A549 (cell line): ENCODE measurements around the gene ARHGAP40. TPM values are rescaled to one million over a fixed set of nuclear protein-coding genes. Genes with fewer than 3 reads are reported as not detected.
A peak's percentile ranks its signal among the peaks of the same experiment; 100 is the strongest.

Source experiments
- ATAC-seq, 2 experiments: fragments of 200-7000 bp in 1 of 2; fragments of >200 bp in 1 of 2; cut with Nextera tagmentation in 1 of 2; cut with Tn5 transposase in 1 of 2; 3 replicates each; pipeline versions ENCODE4 v1.8.0 to v1.9.1; 2018 to 2020; ENCODE audit warnings: mild to moderate bottlenecking in 1 of 2, moderate library complexity in 1 of 2
- CTCF ChIA-PET: fragments of 300-600 bp; sonication (Branson Sonifier 250); formaldehyde crosslinking; extraction: SDS; loops from one replicate; lab custom pipeline; 2021; ENCODE audit warnings: antibody characterized with exemption, inconsistent platforms; lab: Yijun Ruan, JAX
- POLR2A ChIA-PET: fragments of 350-600 bp; formaldehyde crosslinking; extraction: SDS; loops from one replicate; lab custom pipeline; 2021; ENCODE audit warnings: antibody characterized with exemption, inconsistent platforms; lab: Yijun Ruan, JAX
- DNase-seq, 2 experiments: peaks; one replicate each; pipeline versions ENCODE4 v3.0.0 to v3.0.0-alpha.2; 2011 to 2016; ENCODE audit warnings: low read depth in 1 of 2, low spot score in 1 of 2
- FAIRE-seq: peaks from 2 replicates; lab custom pipeline; 2011; peaks lifted over from hg19 to GRCh38; lab: Jason Lieb, UNC
- H3K27ac ChIP-seq, 2 experiments: fragments of >200 bp; sonication (Bioruptor Twin); formaldehyde crosslinking; 3 replicates each; pipeline ENCODE4 v1.5.1; 2016 to 2017
- H3K4me1 ChIP-seq: fragments of >200 bp; sonication (Bioruptor Twin); formaldehyde crosslinking; 3 replicates; pipeline ENCODE4 v1.6.1; 2016
- H3K4me2 ChIP-seq: fragments of >200 bp; sonication (Bioruptor Twin); formaldehyde crosslinking; 3 replicates; pipeline ENCODE4 v1.6.1; 2016
- H3K4me3 ChIP-seq: fragments of >200 bp; sonication (Bioruptor Twin); formaldehyde crosslinking; 3 replicates; pipeline ENCODE4 v1.5.1; 2016
- H3K9me3 ChIP-seq: fragments of >200 bp; sonication (Bioruptor Twin); formaldehyde crosslinking; 3 replicates; pipeline ENCODE4 v1.6.1; 2016
- BCL3 ChIP-seq: fragments of >200 bp; sonication (Bioruptor Twin); formaldehyde crosslinking; IDR thresholded peaks from 3 replicates; pipeline ENCODE4 v1.6.1; 2016
- BHLHE40 ChIP-seq: IDR thresholded peaks from 2 replicates; pipeline ENCODE4 v1.6.1; 2012; ENCODE audit warnings: low read depth, low read length, inconsistent platforms
- CEBPB ChIP-seq, 2 experiments: fragments of >200 bp in 1 of 2; sonication (Bioruptor Twin) in 1 of 2; formaldehyde crosslinking in 1 of 2; IDR thresholded peaks; 2 replicates each; pipeline ENCODE4 v1.6.1; 2012 to 2016
- E2F6 ChIP-seq: IDR thresholded peaks from 2 replicates; pipeline ENCODE4 v1.6.1; 2012; ENCODE audit warnings: low read depth, borderline replicate concordance
- ELK1 ChIP-seq: fragments of 150-350 bp; IDR thresholded peaks from 2 replicates; pipeline ENCODE4 v1.6.1; 2014; ENCODE audit warnings: low read depth, mild to moderate bottlenecking, low read length
- EP300 ChIP-seq, 2 experiments: fragments of >200 bp; sonication (Bioruptor Twin); formaldehyde crosslinking; IDR thresholded peaks; 2 replicates in 1 of 2; 3 replicates in 1 of 2; pipeline ENCODE4 v1.6.1; 2016 to 2017
- FOSB ChIP-seq: fragments of 250-450 bp; sonication (Bioruptor Pico); IDR thresholded peaks from 2 replicates; pipeline ENCODE4 v1.5.0; 2020; ENCODE audit warnings: mild to moderate bottlenecking, moderate library complexity
- HES2 ChIP-seq: fragments of >200 bp; sonication (Bioruptor Twin); formaldehyde crosslinking; IDR thresholded peaks from 2 replicates; pipeline ENCODE4 v1.6.1; 2016
- HOXA7 ChIP-seq: fragments of 250-450 bp; sonication (Bioruptor Pico); IDR thresholded peaks from 2 replicates; pipeline ENCODE4 v1.5.0; 2020; ENCODE audit warnings: mild to moderate bottlenecking, moderate library complexity
- HOXB13 ChIP-seq: fragments of 250-450 bp; sonication (Bioruptor Pico); IDR thresholded peaks from 2 replicates; pipeline ENCODE4 v1.5.0; 2020; ENCODE audit warnings: low read depth, mild to moderate bottlenecking, moderate library complexity
- KDM1A ChIP-seq: fragments of 200-600 bp; sonication (generic); IDR thresholded peaks from 2 replicates; pipeline ENCODE4 v1.6.1; 2016; ENCODE audit warnings: low read depth, mild to moderate bottlenecking
- KDM5A ChIP-seq: fragments of 200-600 bp; sonication (generic); IDR thresholded peaks from 2 replicates; pipeline ENCODE4 v1.6.1; 2016; ENCODE audit warnings: antibody characterized with exemption, mild to moderate bottlenecking
- MAFK ChIP-seq: fragments of 450-650 bp; IDR thresholded peaks from 2 replicates; pipeline ENCODE4 v1.6.1; 2014; ENCODE audit not compliant: partially characterized antibody
- POLR2AphosphoS2 ChIP-seq: conservative IDR thresholded peaks from 2 replicates; pipeline ENCODE4 v1.6.1; 2012; ENCODE audit warnings: low read length, improper control_type of control experiment, inconsistent platforms
- RCOR1 ChIP-seq: fragments of 150-350 bp; IDR thresholded peaks from 2 replicates; pipeline ENCODE4 v1.6.1; 2014; ENCODE audit warnings: antibody characterized with exemption, low read length, low read depth
- REST ChIP-seq: fragments of 200-600 bp; sonication (generic); IDR thresholded peaks from 2 replicates; pipeline ENCODE4 v1.6.1; 2016; ENCODE audit warnings: antibody characterized with exemption, mild to moderate bottlenecking, moderate library complexity
- RNF2 ChIP-seq: fragments of 200-600 bp; sonication (generic); IDR thresholded peaks from 2 replicates; pipeline ENCODE4 v1.6.1; 2016; ENCODE audit warnings: low read depth, mild to moderate bottlenecking, antibody characterized with exemption, moderate library complexity, borderline replicate concordance
- SREBF2 ChIP-seq: fragments of 450-650 bp; IDR thresholded peaks from 2 replicates; pipeline ENCODE4 v1.6.1; 2014; ENCODE audit warnings: mild to moderate bottlenecking, moderate library complexity
- TFCP2L1 ChIP-seq: fragments of 250-450 bp; sonication (Bioruptor Pico); IDR thresholded peaks from 2 replicates; pipeline ENCODE4 v1.5.0; 2021; ENCODE audit warnings: mild to moderate bottlenecking
- TP53 ChIP-seq: fragments of 250-450 bp; sonication (Bioruptor Pico); IDR thresholded peaks from 2 replicates; pipeline ENCODE4 v1.5.0; 2021; ENCODE audit warnings: mild to moderate bottlenecking, moderate library complexity
- ZC3H11A ChIP-seq: fragments of 450-650 bp; IDR thresholded peaks from 2 replicates; pipeline ENCODE4 v1.6.1; 2014; ENCODE audit warnings: antibody characterized with exemption, mild to moderate bottlenecking
- ZSCAN20 ChIP-seq: fragments of 250-450 bp; sonication (Bioruptor Pico); IDR thresholded peaks from 2 replicates; pipeline ENCODE4 v1.8.0; 2022; ENCODE audit warnings: mild to moderate bottlenecking, moderate library complexity
- WGBS: methylation state at CpG from one replicate; pipeline ENCODE4 v1.1.6; 2017; ENCODE audit errors: missing lambda C conversion rate; 5-methylcytosine and 5-hydroxymethylcytosine counted together
- polyA minus RNA-seq: library from RNA; depleted of rRNA, polyadenylated mRNA; stranded (reverse); fragments of >200 nt; gene quantifications from 2 replicates; pipeline ENCODE4 v1.2.3, GENCODE V29; 2011; rRNA and poly(A)+ RNA removed
- polyA plus RNA-seq, 4 experiments: library from polyadenylated mRNA; depleted of rRNA in 3 of 4; stranded (reverse); fragments of >200 nt; fragmentation: RNase III in 1 of 4; extraction: RNeasy Plus Mini Kit Qiagen cat#74134 plus additional on column Dnase treatment in 1 of 4; gene quantifications; 2 replicates in 3 of 4; 3 replicates in 1 of 4; pipeline ENCODE4 v1.2.3, GENCODE V29; 2011 to 2017

ARHGAP40 gene
- polyA plus RNA-seq (2011; rRNA removed): not detected in 2 replicates
- not detected in 2 replicates for polyA plus RNA-seq (2012; cell fraction: cytosol; rRNA removed)
- polyA plus RNA-seq (2012; cell fraction: nucleus; rRNA removed): 0.02 TPM in 1 of 2 replicates, not detected in the other
- polyA plus RNA-seq (2017; fragmentation: RNase III; extraction: RNeasy Plus Mini Kit Qiagen cat#74134 plus additional on column Dnase treatment): not detected in 3 replicates
- polyA minus RNA-seq: not detected in 2 replicates

- Histone ChIP-seq H3K4me3 (no peak within 1 kb of the TSS), H3K4me1 (peaks cover 35% of the 10 kb centered on the region), H3K4me2 (no peak within 1 kb of the TSS), H3K9me3 (no peaks in the 10 kb centered on the region), H3K27ac (peak within 1 kb of the TSS; percentile 34 to 65; a peak in 4 of 6 replicates)
- ChIA-PET CTCF (no interaction called here), POLR2A (no interaction called here)
- TF ChIP-seq ZSCAN20 (CRISPR knock-in tag) (no peak), RNF2 (no peak), HOXB13 (CRISPR knock-in tag) (no peak), TFCP2L1 (no peak), BHLHE40 (no peak), BCL3 (no peak), ZC3H11A (no peak), KDM1A (no peak), RCOR1 (no peak), POLR2AphosphoS2 (no peak), ELK1 (no peak), HES2 (no peak), FOSB (CRISPR knock-in tag) (no peak), SREBF2 (no peak), E2F6 (no peak), MAFK (no peak), EP300 (IDR thresholded peaks at IDR 0.05) (no peak)
- 77% methylated on average over 24 of the region's 42 CpGs for WGBS
- DNase-seq (no peak), ATAC-seq (peak in 1 of 2 experiments; percentile 14; a peak in 1 of 6 replicates), FAIRE-seq (no peak)
Observed at GRCh38 chr20:38601216-38602184, at the start of gene ARHGAP40. ARHGAP40 (plus strand) TSS chr20:38601809.

- 94% methylated on average over 2 of the region's 2 CpGs for WGBS
- Histone ChIP-seq H3K27ac (no peak overlapping the region; a peak in 1 of 6 replicates), H3K4me2 (no peak overlapping the region), H3K4me1 (no peaks in the 10 kb centered on the region), H3K4me3 (no peak overlapping the region), H3K9me3 (no peaks in the 10 kb centered on the region)
- DNase-seq: no peak
- TF ChIP-seq RNF2 (no peak), CEBPB (IDR thresholded peaks at IDR 0.05) (0 out of 4 replicates have a peak, but pooled peaks of 1 of the 2 experiments have one; percentile 17)
- ChIA-PET POLR2A (no interaction called here), CTCF (interaction anchor here (1.1 kb wide), 1 partner anchor 12 kb away, joined by 3 read pairs; no protein-coding TSS in a partner anchor)
- FAIRE-seq: peak; percentile 65
- ATAC-seq: no peak
Observed at GRCh38 chr20:38554986-38555385, 46.6 kb upstream of the ARHGAP40 start.

GRCh38 chr20:38555395-38555794 is 46.2 kb upstream of the ARHGAP40 start:
- Histone ChIP-seq H3K27ac (no peak overlapping the region; a peak in 1 of 6 replicates), H3K4me2 (no peak overlapping the region), H3K9me3 (no peaks in the 10 kb centered on the region), H3K4me1 (no peaks in the 10 kb centered on the region), H3K4me3 (no peak overlapping the region)
- FAIRE-seq (no peak), DNase-seq (no peak), ATAC-seq (no peak)
- ChIA-PET CTCF (interaction anchor here (1.1 kb wide), 1 partner anchor 12 kb away, joined by 3 read pairs; no protein-coding TSS in a partner anchor), POLR2A (no interaction called here)
- no peak for TF ChIP-seq REST
- no peak for TF ChIP-seq CEBPB (IDR thresholded peaks at IDR 0.05)
- no peak for TF ChIP-seq ELK1
- TF ChIP-seq HES2: no peak
- no peak for TF ChIP-seq HOXA7
- TF ChIP-seq KDM5A: no peak
- TF ChIP-seq TP53 (CRISPR knock-in tag): no peak
- no peak for TF ChIP-seq MAFK
- no peak for TF ChIP-seq SREBF2
